ENCODE data around the gene ADNP2. TPM values are rescaled to one million over a fixed set of nuclear protein-coding genes. Genes with fewer than 3 reads are reported as not detected.

ADNP2 gene
- total RNA-seq, 1 donor from 2014 or later = 13.8 TPM

- DNase-seq = peak; percentile 57
Observed at GRCh38 chr18:80171054-80171872, 62.2 kb downstream of the ADNP2 start.

DNA sequence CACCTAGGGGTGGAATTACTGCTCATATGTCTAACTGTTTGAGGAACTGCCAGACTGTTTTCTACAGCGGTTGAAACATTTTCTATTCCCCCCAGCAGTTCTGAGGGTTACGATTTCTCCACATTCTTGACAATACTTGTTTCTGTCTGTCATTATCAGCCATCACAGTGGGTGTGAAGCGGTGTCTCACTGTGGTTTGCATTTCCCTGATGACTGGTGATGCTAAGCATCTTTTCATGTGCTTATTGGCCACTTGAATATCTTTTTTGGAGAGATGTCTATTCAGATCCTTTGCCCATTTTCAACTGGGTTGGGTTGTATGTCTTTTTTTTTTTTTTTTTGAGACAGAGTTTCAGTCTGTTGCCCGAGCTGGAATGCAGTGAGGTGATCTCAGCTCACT lies 63.0 kb downstream of the ADNP2 start:
- DNase-seq = no peak

- no peak for DNase-seq
Observed at GRCh38 chr18:80173060-80173459, 64.0 kb downstream of the ADNP2 start.

DNA sequence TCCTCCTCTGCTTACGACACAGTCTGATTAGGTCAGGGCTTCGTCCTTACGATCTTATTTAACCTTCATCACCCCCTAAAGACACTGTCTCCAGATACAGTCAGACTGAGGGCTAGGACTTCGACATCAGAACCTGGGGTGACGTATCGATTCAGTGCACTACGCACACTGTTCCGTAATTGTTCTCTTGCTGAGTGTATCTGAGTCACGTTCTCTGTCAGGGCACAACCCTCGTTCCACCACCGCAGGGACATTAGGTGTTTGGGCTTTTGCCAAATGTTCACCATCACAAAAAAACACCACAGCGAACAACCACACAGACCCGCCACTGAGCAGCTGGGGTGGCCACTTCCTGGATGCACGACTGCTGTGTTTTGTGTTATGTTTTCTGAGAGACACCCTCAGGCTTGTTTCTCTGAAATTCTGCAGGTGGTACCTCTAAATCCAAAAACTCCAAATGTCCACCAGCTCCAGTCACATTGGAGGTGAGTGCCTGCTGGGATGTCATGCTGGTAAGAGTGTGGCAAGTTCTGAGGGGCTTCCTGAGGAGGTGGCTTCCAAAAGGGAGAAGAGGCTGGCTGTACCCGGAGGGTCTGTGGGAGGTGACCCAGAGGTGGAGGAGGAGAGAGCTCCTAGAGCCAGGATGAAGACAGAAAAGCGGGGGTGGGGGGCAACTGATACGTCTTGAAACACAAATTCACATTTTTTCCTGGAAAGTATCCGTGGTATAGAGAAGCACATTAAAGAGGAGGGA lies 66.6 kb downstream of the ADNP2 start:
- DNase-seq = no peak

- DNase-seq = peak; percentile 35
Observed at GRCh38 chr18:80176334-80177073, 67.4 kb downstream of the ADNP2 start.

GRCh38 chr18:80177128-80177527 lies 68.1 kb downstream of the ADNP2 start:
- no peak for DNase-seq

DNA sequence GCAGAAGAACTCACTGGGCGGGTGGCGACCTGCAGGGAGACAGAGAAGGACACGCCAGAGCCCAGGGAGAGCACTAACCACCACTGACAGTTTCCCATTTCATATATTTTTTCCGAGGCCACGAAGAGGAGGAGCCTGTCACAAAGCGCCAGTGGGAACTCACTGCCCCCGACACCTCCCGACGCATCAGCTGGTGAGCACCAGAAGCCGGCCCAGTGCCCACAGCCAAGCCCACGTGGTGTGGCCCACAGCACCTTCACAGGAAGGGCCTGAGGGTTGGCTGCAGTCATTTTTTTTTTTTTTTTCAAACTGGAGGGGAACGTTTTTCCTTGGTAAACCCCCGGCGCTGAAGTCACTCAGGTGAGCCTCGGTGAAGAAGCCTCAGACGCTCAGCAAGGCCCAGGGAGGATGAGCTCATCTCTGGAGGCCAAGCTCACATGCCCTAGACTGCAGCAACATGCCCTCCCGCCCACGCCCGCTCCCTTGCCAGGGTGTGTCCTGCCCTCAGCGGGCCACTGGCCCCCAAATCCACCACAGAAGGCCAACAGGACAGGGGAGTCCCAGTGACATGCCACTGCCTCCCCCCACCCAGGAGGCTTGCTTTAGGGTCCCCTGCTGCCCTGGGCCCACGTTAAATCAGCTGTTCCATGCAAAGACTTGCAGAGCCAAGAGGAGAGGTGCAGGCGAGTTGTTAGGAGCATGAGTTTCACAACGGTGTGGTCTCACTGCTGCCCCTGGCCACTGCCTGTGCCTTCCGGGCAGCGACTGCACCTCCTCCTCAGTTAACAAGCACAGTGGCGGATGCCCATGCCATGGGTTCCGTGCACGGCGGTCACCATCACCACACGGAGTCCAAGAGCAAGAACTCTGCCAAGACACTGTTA lies 70.1 kb downstream of the ADNP2 start:
- no peak for DNase-seq

DNA sequence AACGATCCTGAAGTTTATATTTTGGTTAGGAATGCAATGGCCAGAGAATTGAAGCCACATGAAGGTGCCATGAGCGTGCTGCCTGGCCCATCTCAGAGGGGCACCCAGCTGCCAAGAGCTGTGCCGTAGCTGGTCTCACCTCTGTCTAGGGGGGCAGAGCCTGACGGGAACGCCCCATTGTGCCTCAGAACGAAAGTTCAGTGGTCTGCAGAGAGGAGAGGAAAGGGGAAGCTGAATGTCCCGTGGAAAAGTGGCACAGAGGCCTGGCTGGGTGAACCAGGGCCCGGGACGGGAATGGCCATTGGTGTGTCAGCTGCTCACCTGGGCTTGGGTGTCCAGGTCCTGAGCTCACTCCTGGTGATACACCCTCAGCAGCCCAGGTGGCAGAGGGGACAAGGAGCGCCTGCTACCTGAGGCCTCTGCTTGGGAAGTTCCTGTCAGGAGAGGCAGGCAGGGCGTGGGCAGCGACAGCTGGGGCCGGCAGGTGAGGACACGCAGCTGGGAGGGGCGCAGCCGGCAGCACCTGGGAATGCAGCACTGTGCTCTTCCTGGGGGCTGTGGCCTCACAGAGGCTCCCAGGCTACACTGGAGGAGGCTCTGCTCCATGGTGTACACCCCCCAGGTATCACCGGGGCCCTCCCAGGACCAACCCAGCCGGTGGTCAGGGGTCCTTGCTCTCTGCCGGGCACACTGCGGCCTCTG lies 70.9 kb downstream of the ADNP2 start:
- peak; percentile 56 for DNase-seq

DNA sequence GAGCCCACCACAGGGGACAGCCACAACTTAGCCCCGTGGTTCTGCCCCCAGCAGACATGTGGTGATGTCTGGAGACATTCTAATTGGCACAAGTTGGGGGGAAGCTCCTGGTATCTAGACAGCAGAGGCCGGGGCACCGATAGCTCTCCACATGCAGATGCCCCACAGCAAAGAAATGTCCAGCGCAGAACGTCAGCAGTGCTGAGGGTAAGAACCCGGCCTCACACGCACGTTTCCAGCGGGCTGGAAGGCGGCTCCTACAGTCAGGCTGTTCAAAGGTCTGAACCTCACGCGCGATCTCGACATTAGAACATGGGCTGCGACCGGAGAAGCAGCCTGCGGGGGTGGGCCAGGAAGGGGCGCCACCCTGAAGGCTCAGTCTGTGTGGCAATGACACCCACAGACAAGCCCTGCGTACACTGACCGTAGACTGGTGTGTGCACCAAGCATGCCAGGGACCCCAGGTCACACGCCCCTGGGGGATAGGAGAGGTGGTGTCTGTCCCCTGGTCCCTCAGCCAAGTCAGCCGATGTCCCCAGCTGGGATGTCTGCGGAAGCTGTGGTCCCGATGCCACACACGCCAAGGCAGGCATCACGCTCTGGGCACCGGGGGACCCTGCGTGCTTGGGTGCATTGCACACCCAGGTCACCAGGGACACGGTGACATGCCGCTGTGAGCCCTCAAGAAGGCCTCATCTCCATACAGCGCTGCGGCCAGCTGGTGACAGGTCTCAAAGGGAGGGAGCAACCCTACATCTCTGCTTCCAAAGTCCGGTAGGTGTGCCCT lies 71.9 kb downstream of the ADNP2 start:
- DNase-seq = no peak

DNA sequence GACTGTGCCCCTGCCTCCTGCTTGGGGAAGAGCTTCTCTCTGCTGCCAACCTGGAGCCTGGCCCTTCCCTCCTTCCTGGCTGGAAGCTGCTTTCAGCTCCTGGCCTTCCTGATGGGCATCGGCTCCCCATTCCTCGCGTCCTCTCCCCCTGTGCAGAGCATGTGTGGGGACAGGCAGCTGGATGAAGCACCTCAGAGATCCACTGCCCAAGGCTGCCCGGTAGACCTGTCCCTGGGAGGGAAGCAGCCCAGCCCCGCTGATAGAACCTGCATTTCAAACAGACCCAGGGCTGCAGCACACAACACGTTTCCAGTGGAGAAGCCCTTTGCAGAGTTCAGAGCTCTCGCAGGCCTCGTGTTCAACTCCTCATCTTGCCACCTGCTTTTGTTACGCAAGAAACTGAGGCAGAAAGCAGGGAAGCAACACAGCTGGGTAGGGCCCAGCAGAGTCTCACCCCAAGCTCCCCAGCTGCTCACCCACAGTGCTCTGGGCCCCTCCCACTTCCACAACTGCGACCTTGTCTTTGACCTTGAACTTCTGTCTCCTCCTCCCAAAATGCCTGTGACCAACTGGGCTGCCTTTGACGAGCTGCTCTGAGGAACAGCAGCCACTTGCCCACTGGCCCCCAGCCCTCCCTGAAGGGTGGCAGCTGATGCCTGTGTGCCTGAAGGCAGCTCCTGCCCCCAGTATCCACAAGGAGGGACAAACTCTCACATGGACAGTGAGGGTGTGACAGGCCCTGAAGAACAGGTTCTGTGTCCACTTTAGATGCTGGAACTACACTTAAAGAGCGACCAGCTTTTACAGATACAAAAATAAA lies 72.8 kb downstream of the ADNP2 start:
- DNase-seq = no peak

DNA sequence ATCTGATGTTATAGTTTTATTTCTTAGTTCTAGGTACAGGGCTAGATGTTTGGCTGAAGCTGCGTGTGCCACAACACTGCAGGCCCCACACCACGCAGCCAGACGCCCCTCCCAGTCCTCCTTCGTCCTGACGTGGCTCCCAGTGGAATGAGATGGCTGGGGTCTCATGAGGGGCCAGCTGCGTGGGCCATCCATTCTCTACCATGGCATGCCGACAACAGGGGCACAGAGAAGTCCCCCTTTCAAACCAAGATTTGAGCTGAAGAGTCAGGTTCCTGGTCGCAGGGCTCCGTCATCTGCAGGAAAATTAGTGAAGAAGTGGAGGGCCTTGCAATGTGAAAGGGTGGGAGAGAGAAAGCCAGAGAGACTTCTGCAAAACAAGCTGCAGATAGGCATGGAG lies 73.8 kb downstream of the ADNP2 start:
- no peak for DNase-seq

DNA sequence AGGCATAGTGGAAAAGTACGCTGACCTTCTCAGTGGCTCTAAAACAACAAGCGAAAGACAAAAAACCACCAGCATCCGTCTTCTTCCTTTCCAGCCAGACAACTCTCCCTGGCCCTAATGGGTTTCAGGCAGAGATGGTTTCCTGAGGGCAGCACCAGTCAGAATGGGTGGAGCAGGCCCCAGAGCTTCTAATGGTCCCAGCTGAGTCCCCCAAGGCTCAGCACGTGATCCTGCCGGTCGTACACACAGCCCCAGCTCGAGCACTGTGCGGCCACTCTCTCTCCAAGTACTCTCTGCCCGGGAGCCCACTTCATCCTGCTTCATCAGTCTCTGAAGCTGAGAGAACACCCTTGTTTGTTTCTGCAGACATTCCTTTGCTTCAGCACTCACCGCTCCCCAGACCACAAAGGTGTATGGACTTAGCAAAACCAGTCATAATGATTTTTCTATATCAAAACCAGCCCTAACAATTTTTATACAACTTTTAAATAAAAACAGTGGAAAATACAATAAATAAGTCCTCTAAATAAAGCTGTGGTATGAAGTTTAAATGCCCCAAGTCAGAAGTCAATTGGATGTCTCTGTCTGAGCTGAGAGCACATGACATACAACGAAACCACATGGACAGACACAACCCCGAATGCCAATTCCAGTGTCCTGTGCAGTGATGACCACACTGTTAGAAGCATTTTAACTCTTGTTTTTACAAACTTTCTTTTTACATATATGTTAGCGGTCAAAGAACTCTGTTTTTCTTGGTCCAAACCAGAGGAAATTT lies 74.4 kb downstream of the ADNP2 start:
- no peak for DNase-seq

GRCh38 chr18:80184243-80184772 lies 75.2 kb downstream of the ADNP2 start:
- DNase-seq = no peak

GRCh38 chr18:80185545-80185944 lies 76.5 kb downstream of the ADNP2 start:
- no peak for DNase-seq

- no peak for DNase-seq
Observed at GRCh38 chr18:80187956-80188642, 79.0 kb downstream of the ADNP2 start.

- no peak for DNase-seq
Observed at GRCh38 chr18:80188643-80189530, 79.8 kb downstream of the ADNP2 start.

- no peak for DNase-seq
Observed at GRCh38 chr18:80189531-80189865, 80.4 kb downstream of the ADNP2 start.
